ENCODE data around the gene TTC28. TPM values are rescaled to one million over a fixed set of nuclear protein-coding genes. Genes with fewer than 3 reads are reported as not detected.
"Not testable (repeated sequence)": the region's sequence is repeated elsewhere in the genome, so short reads cannot be mapped to it uniquely, and the experiment has no call there.

The TTC28 gene
- polyA plus RNA-seq, 4 donors: 28.9 to 32.9 (median 31.0) TPM

DNA sequence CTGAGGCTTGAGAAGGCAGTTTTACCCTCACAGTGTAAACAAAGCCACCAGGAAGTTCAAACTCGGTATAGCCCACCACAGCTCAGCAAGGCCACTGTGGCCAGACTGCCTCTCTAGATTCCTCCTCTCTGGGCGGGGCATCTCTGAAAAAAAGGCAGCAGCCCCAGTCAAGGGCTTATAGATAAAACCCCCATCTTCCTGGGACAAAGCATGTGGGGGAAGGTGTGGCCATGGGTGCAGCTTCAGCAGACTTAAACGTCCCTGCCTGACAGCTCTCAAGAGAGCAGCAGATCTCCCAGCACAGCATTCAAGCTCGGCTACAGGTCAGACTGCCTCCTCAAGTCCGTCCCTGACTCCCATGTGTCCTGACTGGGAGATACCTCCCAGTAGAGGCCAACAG, 69.7 kb downstream of the TTC28 start:
- no peak for DNase-seq (ENCODE audit: low read depth in 4 of 4, low spot score in 3 of 4)

DNA sequence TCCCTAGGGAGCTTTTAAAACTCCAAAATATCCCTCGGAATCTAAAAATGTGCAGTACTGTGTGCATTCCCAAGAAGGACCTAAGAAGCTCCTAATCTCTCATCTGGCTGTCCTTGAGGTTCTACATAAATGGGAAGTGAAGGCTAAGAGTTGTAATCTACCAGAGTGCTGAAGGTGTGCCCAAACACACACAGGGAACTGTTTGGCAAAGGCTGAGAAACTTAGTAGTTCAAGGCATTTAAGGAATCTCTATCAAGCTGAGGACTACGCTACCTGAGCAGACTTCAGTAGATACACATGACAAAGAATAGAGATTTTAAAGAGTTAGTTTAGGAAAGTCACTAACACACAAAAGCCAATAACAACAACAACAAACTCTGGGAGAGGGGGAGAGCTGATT, 71.1 kb downstream of the TTC28 start:
- no peak for DNase-seq (ENCODE audit: low read depth in 4 of 4, low spot score in 3 of 4)

- no peak for DNase-seq (ENCODE audit: low read depth in 4 of 4, low spot score in 3 of 4)
Observed at GRCh38 chr22:28607795-28608194, 71.8 kb downstream of the TTC28 start.

GRCh38 chr22:28604966-28605761, 74.5 kb downstream of the TTC28 start:
- no peak for DNase-seq (ENCODE audit: low read depth in 4 of 4, low spot score in 3 of 4)

- DNase-seq (ENCODE audit: low read depth in 4 of 4, low spot score in 3 of 4): no peak
Observed at GRCh38 chr22:28601915-28602314, 77.7 kb downstream of the TTC28 start.

DNA sequence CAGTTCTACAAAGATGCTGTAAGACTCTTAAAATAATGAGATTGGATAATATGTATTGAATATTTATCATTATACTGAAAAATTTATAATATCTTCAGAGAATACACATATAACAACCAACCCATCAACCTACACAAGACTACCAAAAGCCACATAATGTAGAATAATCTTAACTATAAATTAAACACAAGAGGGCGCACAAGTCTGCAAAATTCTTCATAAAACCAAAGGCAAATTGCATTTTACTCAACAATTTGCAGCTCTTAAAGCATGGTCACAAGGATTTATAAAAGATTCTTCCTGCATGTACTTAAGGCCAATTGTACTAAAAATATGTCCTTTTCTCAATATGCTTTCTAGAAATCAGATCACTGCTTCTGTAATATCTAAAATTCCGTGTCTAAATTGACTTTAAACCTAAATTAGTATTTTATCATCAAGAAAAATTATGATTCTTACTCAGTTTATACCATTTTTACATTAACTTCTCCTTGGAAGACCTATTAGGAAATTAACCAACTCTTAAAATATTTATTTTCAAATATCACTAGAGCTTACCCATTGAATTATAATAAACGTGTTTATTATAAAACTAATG, 79.0 kb downstream of the TTC28 start:
- no peak for DNase-seq (ENCODE audit: low read depth in 4 of 4, low spot score in 3 of 4)

- no peak for DNase-seq (ENCODE audit: low read depth in 4 of 4, low spot score in 3 of 4)
Observed at GRCh38 chr22:28599693-28600092, 79.9 kb downstream of the TTC28 start.

DNA sequence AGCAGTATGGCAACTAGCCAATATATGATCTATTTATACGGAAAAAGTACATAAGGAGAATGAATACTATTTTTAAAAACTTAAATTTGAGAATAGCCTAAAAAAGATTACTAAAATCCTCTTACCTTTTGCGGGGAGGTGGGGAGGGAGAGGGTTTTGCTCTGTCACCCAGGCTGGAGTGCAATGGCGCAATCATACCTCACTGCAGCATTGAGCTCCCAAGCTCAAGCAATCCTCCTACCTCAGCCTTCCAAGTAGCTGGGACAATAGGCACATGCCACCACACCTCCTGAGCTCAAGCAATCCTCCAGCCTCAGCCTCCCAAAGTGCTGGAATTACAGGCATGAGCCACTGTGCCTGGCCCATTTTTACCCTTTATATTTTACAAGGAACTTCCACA, 82.0 kb downstream of the TTC28 start:
- DNase-seq (ENCODE audit: low read depth in 4 of 4, low spot score in 3 of 4): no peak

- peak in 2 of 4 donors; percentile 35 to 54 for DNase-seq (ENCODE audit: low read depth in 4 of 4, low spot score in 3 of 4)
Observed at GRCh38 chr22:28594797-28595462, 84.7 kb downstream of the TTC28 start.

- no peak for DNase-seq (ENCODE audit: low read depth in 4 of 4, low spot score in 3 of 4)
Observed at GRCh38 chr22:28594076-28594796, 85.4 kb downstream of the TTC28 start.

DNA sequence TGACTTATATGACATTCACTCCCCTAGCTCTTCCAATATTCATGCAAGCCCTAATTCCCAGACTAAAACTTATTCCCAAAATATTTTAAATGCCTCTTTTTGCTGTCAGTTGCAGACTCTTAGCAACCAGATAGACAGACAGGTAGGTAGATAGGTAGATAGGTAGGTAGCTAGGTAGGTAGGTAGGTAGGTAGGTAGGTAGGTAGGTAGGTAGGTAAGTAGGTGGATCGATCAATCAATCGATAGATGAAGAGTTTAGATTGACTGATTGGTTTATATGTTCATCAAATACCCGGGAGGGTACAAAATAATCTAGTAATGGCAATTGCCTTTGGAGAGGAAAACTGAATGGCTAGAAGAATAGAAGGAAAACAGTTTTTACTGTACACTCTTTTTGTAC, 86.3 kb downstream of the TTC28 start:
- no peak for DNase-seq (ENCODE audit: low read depth in 4 of 4, low spot score in 3 of 4)

DNA sequence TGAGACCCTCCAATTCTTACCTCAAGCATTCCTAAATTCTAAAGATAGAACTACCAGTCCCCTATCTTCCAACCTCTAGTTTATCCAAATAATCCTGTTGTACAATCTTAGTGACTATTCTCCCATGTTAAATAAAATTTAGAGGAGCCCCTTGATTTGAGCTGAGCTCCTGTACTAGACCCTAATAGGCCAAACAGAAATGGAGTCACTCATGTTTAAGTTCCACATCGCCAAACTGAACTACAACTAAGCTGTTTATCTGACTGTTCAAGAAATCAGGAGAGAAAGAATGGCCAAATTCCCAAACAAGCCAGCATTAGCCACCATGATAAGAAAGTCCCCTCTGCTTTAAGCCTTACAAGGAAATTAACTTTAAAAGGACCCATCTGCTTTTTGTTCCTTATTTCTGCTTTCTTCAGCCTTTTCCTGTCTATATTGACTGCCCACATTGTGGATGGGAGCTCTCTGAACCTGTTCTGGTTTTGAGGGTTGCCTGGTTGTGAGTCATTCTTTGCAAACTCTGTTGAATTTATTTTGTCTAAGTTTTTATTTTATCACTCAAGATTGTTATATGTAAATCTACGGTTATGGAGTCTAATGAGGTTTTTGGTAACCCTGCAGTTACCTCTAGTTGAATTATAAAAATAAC, 90.4 kb downstream of the TTC28 start:
- no peak for DNase-seq (ENCODE audit: low read depth in 4 of 4, low spot score in 3 of 4)

GRCh38 chr22:28585324-28585723, 94.3 kb downstream of the TTC28 start:
- DNase-seq (ENCODE audit: low read depth in 4 of 4, low spot score in 3 of 4): no peak

GRCh38 chr22:28582806-28583205, 96.8 kb downstream of the TTC28 start:
- no peak for DNase-seq (ENCODE audit: low read depth in 4 of 4, low spot score in 3 of 4)

- no peak for DNase-seq (ENCODE audit: low read depth in 4 of 4, low spot score in 3 of 4)
Observed at GRCh38 chr22:28581016-28581415, 98.6 kb downstream of the TTC28 start.

- DNase-seq (ENCODE audit: low read depth in 4 of 4, low spot score in 3 of 4): no peak
Observed at GRCh38 chr22:28576162-28576561, 103.5 kb downstream of the TTC28 start.

- no peak for DNase-seq (ENCODE audit: low read depth in 4 of 4, low spot score in 3 of 4)
Observed at GRCh38 chr22:28574159-28574788, 105.4 kb downstream of the TTC28 start.

GRCh38 chr22:28570696-28571373, 108.8 kb downstream of the TTC28 start:
- DNase-seq (ENCODE audit: low read depth in 4 of 4, low spot score in 3 of 4): no peak

- not testable (repeated sequence) for DNase-seq (ENCODE audit: low read depth in 4 of 4, low spot score in 3 of 4)
Observed at GRCh38 chr22:28568974-28569373, 110.7 kb downstream of the TTC28 start.

DNA sequence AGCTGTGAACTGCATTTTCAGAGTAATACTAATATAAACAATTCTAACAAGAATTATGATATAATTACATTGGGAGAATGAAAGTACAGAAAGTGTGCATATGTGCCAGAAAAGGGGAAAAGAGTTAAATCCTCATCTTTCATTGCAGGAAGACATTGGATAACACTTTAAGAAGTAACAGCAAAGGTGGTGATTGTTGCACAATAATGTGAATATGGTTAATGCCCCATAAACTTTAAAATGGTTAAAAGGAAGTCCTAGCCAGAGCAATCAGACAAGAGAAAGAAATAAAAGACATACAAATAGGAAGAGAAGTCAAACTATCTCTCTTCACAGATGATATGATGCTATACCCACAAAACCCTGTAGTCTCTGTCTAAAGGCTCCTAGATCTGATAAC, 111.5 kb downstream of the TTC28 start:
- no peak for DNase-seq (ENCODE audit: low read depth in 4 of 4, low spot score in 3 of 4)

All from right renal pelvis (tissue), 4 donors.